SW480 (cell line): ENCODE measurements around the gene ANXA8.
"Not testable (repeated sequence)": the region's sequence is repeated elsewhere in the genome, so short reads cannot be mapped to it uniquely, and the experiment has no call there.

Source experiments
- DNase-seq: peaks from one replicate; pipeline ENCODE4 v3.0.0-alpha.2; 2016; ENCODE audit warnings: low spot score

Gene ANXA8

GRCh38 chr10:47462577-47463358 lies 21.1 kb downstream of the ANXA8 start:
- DNase-seq = not testable (repeated sequence)

- peak; percentile 43 for DNase-seq
Observed at GRCh38 chr10:47461261-47461687, 22.6 kb downstream of the ANXA8 start.

- DNase-seq = peak; percentile 28
Observed at GRCh38 chr10:47458466-47459154, 25.3 kb downstream of the ANXA8 start.

GRCh38 chr10:47457826-47458225 lies 26.1 kb downstream of the ANXA8 start:
- DNase-seq = no peak

- DNase-seq = no peak
Observed at GRCh38 chr10:47457528-47457820, 26.4 kb downstream of the ANXA8 start.

- DNase-seq = no peak
Observed at GRCh38 chr10:47456794-47457527, 27.0 kb downstream of the ANXA8 start.

GRCh38 chr10:47456079-47456785 lies 27.7 kb downstream of the ANXA8 start:
- no peak for DNase-seq

- DNase-seq = not testable (repeated sequence)
Observed at GRCh38 chr10:47455350-47456078, 28.4 kb downstream of the ANXA8 start.

- no peak for DNase-seq
Observed at GRCh38 chr10:47454780-47455058, 29.2 kb downstream of the ANXA8 start.

- no peak for DNase-seq
Observed at GRCh38 chr10:47454008-47454779, 29.7 kb downstream of the ANXA8 start.

- no peak for DNase-seq
Observed at GRCh38 chr10:47453141-47454007, 30.5 kb downstream of the ANXA8 start.

- DNase-seq = no peak
Observed at GRCh38 chr10:47452495-47453140, 31.3 kb downstream of the ANXA8 start.

GRCh38 chr10:47451998-47452494 lies 31.9 kb downstream of the ANXA8 start:
- DNase-seq = no peak

- no peak for DNase-seq
Observed at GRCh38 chr10:47451273-47451997, 32.5 kb downstream of the ANXA8 start.

GRCh38 chr10:47450442-47450841 lies 33.5 kb downstream of the ANXA8 start:
- no peak for DNase-seq

- DNase-seq = no peak
Observed at GRCh38 chr10:47449979-47450378, 33.9 kb downstream of the ANXA8 start.

GRCh38 chr10:47449102-47449978 lies 34.6 kb downstream of the ANXA8 start:
- DNase-seq = no peak

- DNase-seq = no peak
Observed at GRCh38 chr10:47447705-47448104, 36.2 kb downstream of the ANXA8 start.
